Measurements from ENCODE around the gene RASGEF1B. TPM values are rescaled to one million over a fixed set of nuclear protein-coding genes. Genes with fewer than 3 reads are reported as not detected.
"Not testable (repeated sequence)": the region's sequence is repeated elsewhere in the genome, so short reads cannot be mapped to it uniquely, and the experiment has no call there.

RASGEF1B gene
- polyA plus RNA-seq, 6 donors from 2014 or later = 43.9 to 75.9 (median 50.0) TPM

DNA sequence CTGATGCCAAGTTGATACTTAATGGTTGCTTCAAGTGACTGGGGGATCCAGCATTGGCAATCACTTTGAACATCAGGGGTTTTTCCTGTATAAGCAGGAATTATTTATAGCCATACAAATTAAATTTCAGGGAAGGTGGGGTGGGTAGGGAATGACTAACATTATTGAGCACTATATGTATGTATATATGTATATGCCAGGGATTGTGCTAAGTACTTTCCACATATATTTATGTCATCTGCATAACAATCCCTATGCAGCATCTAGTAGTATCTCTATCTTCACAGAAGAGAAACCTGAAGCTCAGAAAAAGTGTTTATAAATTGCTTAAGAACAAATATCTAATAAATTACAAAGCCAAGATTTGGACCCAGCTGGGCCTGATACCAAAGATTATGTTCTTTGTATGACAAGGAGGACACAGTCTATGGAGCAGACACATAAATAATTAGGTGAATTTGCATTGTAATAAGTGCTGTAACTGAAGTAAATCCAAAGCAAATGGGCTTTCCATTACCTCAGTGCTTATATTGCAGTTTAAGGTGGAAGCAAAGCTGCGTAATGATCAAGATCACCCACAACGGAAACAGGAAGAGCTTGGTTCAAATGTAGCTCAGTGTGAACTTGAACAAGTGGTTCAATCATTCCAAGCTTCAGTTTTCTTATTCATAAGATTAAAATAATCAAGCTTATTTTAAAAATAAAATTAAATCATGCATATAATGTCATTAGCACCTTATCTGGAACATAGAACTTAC lies 18.9 kb upstream of the RASGEF1B start:
- peak in 1 of 2 donors; percentile 6 for ATAC-seq (ENCODE audit: low read depth in 2 of 2)
- H3K9me3 Mint-ChIP-seq = peaks cover 3 to 8% (median 4%) of the 10 kb centered on the region in 7 donors
- peaks cover 0 to 8% of the 10 kb centered on the region in 2 donors for H3K36me3 Mint-ChIP-seq
- no peak for DNase-seq
- H3K4me1 Mint-ChIP-seq = peaks cover 39 to 51% (median 41%) of the 10 kb centered on the region in 3 donors
- no peaks in the 10 kb centered on the region for H3K27me3 Mint-ChIP-seq
- peak overlapping the region; percentile 51 to 99 (median 84) for H3K27ac Mint-ChIP-seq
- H3K4me3 Mint-ChIP-seq = peak overlapping the region in 4 of 8 donors; percentile 58 to 68 (median 60)

DNA sequence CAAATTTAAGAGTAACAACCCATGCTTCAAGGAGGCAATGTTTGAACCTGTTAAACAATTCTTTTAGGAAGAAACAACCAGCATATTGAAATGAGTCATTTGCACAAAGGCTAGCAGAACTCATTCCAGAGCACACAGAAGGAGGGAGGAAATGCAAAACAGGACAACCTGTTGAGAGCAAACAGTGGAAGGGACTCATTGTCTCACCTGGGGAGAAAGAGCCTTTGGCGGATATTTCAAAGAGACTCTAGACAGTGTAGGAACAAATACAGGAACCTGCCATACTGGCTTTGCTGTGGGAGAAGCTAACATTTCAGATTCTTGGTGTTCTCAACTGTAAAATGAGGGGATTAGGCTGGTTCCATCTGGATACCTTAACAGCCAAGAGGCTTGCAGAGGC lies 14.8 kb upstream of the RASGEF1B start:
- Mint-ChIP-seq H3K9me3 (peaks cover 0 to 3% (median 0%) of the 10 kb centered on the region in 7 donors), H3K4me3 (no peak overlapping the region), H3K4me1 (peaks cover 15 to 26% (median 17%) of the 10 kb centered on the region in 3 donors), H3K36me3 (peaks cover 0 to under 1% of the 10 kb centered on the region in 2 donors), H3K27ac (peak overlapping the region in 2 of 6 donors; percentile 34 to 81), H3K27me3 (no peaks in the 10 kb centered on the region)
- DNase-seq (no peak), ATAC-seq (ENCODE audit: low read depth in 2 of 2) (no peak)

DNA sequence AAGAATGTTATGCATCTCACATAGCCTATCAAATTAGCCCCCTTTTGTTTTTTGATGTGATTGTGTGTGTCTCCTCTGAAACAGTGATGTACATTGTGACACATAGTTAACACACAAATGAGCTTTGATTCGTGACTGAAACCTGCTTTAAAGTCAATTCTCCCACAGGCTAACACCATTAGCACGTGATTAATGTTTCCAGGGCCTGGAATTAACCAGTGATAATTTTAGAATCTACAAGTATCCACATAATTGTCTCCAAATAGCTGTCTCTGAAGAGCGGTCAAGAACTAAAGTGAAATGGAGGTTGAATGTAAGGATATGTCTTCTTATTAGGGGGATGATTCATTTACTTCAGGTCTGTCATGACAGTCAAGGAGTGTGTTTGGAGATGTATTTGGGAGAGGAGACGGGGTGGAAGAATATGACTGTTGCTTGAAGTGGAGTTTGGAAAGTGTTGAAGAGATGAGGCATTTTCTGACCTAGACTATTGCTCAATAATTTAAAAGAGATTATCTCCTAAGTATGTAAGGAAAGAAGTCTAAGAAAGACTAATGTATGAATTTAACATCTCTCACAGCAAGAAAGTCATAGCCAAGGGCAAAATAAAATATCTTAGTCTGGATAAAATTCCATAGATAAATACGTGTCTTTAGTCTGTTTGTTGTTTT lies 13.7 kb upstream of the RASGEF1B start:
- Mint-ChIP-seq H3K4me3 (no peak overlapping the region), H3K27ac (no peak overlapping the region), H3K36me3 (no peaks in the 10 kb centered on the region), H3K27me3 (no peaks in the 10 kb centered on the region), H3K9me3 (peaks cover 0 to 2% (median 0%) of the 10 kb centered on the region in 7 donors), H3K4me1 (peaks cover 11 to 22% (median 17%) of the 10 kb centered on the region in 3 donors)
- DNase-seq (no peak), ATAC-seq (ENCODE audit: low read depth in 2 of 2) (no peak)

DNA sequence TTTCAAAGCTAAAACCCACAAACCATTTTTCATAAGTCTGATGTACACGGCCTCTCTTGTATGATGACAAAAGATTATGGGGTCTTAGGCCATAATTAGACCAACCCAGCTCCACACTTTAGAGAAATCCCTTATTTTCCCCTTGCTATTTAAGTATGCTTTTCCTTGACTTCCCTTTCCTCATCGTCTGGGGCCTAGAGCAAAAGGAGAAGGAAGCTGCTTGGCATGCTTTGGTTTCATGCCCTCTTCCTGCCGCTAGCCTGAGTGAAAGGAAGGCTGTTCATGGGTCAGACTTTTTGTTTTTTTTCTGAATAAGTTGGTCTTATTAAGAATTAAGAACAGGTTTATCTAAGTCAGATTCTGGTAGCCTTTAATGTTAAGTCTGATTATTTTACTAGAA lies 10.6 kb upstream of the RASGEF1B start:
- ATAC-seq (ENCODE audit: low read depth in 2 of 2) (peak; percentile 30 to 49), DNase-seq (no peak)
- no peaks in the 10 kb centered on the region for H3K27me3 Mint-ChIP-seq
- no peaks in the 10 kb centered on the region for H3K9me3 Mint-ChIP-seq
- H3K36me3 Mint-ChIP-seq = no peaks in the 10 kb centered on the region
- H3K4me3 Mint-ChIP-seq = no peak overlapping the region
- H3K4me1 Mint-ChIP-seq = peaks cover 7 to 13% (median 8%) of the 10 kb centered on the region in 3 donors
- H3K27ac Mint-ChIP-seq = peak overlapping the region in 4 of 6 donors; percentile 16 to 39 (median 36)

DNA sequence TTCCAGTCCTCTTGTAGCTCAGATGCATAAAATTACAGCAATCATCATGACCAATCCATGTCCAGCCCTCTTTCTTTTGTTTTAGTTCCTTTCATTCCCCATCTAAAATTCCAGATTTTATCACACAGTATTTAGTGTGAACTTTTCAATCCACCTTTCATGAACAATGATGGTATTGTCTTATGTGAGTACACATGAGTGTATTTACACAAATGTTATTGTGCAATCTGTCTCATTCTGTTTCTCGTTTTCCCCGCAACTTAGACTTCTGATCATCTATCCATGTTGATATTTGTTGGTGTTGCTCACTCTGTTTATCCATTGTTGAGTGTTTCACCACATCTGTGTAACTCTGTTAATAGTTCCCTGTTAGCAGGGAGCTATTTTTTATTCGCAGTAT lies 9.4 kb upstream of the RASGEF1B start:
- no peaks in the 10 kb centered on the region for H3K27me3 Mint-ChIP-seq

DNA sequence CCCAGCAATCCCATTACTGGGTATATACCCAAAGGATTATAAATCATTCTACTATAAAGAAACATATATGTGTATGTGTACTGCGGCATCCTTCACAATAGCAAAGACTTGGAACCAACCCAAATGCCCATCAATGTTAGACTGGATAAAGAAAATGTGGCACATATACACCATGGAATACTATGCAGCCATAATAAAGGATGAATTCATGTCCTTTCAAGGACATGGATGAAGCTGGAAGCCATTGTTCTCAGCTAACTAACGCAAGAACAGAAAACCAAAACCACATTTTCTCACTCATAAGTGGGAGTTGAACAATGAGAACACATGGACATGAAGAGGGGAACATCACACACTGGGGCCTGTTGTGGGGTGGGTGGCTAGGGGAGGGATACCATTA lies 7.9 kb upstream of the RASGEF1B start:
- not testable (repeated sequence) for H3K4me3 Mint-ChIP-seq

More for the DNA sequence above, 9.4 kb upstream of the RASGEF1B start:
- peaks cover 7 to 13% (median 8%) of the 10 kb centered on the region in 3 donors for H3K4me1 Mint-ChIP-seq
- ATAC-seq (ENCODE audit: low read depth in 2 of 2) (no peak), DNase-seq (no peak)
- no peaks in the 10 kb centered on the region for H3K36me3 Mint-ChIP-seq
- H3K9me3 Mint-ChIP-seq = no peaks in the 10 kb centered on the region
- H3K27ac Mint-ChIP-seq = peak overlapping the region in 1 of 6 donors; percentile 4
- no peak overlapping the region for H3K4me3 Mint-ChIP-seq

DNA sequence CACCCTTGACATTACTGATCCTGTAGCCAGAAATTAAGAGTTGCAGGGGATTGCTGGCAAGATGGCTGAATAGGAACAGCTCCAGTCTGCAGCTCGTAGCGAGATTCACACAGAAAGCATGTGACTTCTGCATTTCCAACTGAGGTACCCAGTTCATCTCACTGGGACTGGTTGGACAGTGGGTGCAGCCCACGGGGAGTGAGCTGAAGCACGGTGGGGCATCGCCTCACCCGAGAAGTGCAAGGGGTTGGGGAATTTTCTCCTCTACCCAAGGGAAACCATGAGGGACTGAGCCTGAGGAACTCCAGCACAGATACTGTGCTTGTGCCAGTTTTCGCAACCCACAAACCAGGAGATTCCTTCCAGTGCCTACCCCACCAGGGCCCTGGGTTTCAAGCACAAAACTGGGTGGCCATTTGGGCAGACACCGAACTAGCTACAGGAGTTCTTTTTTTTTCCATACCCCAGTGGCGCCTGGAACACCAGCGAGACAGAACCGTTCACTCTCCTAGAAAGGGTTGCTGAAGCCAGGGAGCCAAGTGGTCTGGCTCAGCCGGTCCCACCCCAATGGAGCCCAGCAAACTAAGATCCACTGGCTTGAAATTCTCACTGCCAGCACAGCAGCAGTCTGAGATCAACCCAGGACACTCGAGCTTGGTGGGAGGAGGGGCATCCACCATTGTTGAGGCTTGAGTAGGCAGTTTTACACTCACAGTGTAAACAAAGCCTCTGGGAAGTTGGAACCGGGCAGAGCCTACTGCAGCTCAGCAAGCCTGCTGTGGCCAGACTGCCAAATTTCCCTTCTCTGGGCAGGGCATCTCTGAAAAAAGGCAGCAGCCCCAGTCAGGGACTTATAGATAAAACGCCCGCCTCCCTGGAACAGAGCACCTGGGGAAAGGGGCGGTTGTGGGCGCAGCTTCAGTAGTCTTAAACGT lies 1.9 kb upstream of the RASGEF1B start:
- H3K27ac Mint-ChIP-seq = peak overlapping the region; percentile 85 to 99 (median 98)
- H3K36me3 Mint-ChIP-seq; DNase-seq; H3K27me3 Mint-ChIP-seq; H3K9me3 Mint-ChIP-seq; ATAC-seq (ENCODE audit: low read depth in 2 of 2): not testable (repeated sequence)
- peaks cover 38 to 47% (median 40%) of the 10 kb centered on the region in 3 donors for H3K4me1 Mint-ChIP-seq
- peak overlapping the region in 7 of 8 donors; percentile 90 to 99 (median 96) for H3K4me3 Mint-ChIP-seq

More for the DNA sequence above, 7.9 kb upstream of the RASGEF1B start:
- peaks cover 10 to 20% (median 13%) of the 10 kb centered on the region in 3 donors for H3K4me1 Mint-ChIP-seq
- H3K36me3 Mint-ChIP-seq; DNase-seq; ATAC-seq (ENCODE audit: low read depth in 2 of 2); H3K9me3 Mint-ChIP-seq; H3K27ac Mint-ChIP-seq; H3K27me3 Mint-ChIP-seq: not testable (repeated sequence)

DNA sequence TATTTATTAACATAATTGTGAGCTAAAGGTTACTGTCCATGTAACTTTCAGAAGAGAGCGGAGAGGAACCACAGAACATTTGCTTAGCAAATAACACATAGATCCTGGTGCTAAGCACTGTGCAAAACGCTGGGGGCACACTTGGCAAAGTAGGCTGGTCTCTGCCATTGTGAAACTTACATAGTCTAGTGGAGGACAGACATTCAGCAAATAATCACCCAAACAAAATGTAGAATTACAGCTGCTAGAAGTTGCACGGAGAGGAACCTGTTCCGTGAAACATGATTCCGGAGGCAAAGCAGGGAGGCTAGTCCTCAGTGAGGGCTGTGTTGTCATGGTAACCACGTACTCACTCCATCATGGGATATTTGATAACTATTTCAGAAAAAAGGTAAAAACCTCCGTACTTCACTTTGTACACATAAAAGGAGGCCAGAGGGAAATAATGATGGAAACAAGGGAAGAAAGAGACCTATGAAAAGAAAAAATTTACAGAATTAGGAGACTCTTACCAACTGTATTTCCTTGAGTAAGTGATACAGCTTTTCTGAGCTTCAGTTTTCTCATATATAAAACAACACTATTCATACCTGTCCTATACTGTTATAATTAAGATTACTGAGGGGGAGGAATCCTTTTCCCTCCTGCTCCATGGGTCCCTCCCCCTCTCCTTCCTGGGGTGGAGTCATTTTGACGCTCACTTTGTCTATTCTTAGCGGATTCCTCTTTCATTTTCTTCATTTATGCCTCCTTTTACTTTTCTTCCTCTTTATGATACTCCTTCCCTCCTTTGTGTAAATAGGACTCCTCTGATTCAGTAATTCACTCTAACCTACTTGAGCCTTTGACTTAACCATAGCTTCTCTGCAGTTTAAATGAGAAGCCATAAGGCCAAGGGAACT lies 825 bp upstream of the RASGEF1B start:
- no peaks in the 10 kb centered on the region for H3K27me3 Mint-ChIP-seq
- DNase-seq = no peak
- H3K9me3 Mint-ChIP-seq = peaks cover 0 to 4% (median 0%) of the 10 kb centered on the region in 7 donors
- ATAC-seq (ENCODE audit: low read depth in 2 of 2) = peak in 1 of 2 donors; percentile 49
- H3K4me1 Mint-ChIP-seq = peaks cover 41 to 52% (median 43%) of the 10 kb centered on the region in 3 donors
- H3K27ac Mint-ChIP-seq = peak overlapping the region; percentile 85 to 99 (median 98)
- H3K4me3 Mint-ChIP-seq = peak overlapping the region; percentile 90 to 99 (median 96)
- peaks cover 0 to 8% of the 10 kb centered on the region in 2 donors for H3K36me3 Mint-ChIP-seq

DNA sequence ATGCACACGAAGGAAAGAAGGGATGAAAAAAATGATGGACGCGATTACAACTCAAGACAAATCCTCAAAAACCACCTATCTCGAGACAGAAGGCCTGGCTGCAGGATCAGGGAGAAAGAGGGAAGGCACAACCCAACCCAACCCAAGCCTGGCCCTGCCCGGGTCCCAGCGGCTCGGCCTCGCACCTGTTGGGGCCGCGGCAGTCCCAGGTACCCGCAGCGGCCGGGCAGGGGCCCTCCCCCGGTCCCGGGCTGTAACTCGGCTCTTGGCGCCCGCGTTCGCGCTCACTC lies 464 bp downstream of the RASGEF1B start:
- Mint-ChIP-seq H3K27ac (peak overlapping the region; percentile 95 to 99 (median 98)), H3K36me3 (peaks cover 0 to 8% of the 10 kb centered on the region in 2 donors), H3K27me3 (no peaks in the 10 kb centered on the region), H3K4me1 (peaks cover 49 to 64% (median 54%) of the 10 kb centered on the region in 3 donors), H3K4me3 (peak overlapping the region; percentile 90 to 99 (median 96)), H3K9me3 (peaks cover 0 to 4% (median 0%) of the 10 kb centered on the region in 7 donors)
- DNase-seq (no peak), ATAC-seq (ENCODE audit: low read depth in 2 of 2) (peak; percentile 4 to 5)

DNA sequence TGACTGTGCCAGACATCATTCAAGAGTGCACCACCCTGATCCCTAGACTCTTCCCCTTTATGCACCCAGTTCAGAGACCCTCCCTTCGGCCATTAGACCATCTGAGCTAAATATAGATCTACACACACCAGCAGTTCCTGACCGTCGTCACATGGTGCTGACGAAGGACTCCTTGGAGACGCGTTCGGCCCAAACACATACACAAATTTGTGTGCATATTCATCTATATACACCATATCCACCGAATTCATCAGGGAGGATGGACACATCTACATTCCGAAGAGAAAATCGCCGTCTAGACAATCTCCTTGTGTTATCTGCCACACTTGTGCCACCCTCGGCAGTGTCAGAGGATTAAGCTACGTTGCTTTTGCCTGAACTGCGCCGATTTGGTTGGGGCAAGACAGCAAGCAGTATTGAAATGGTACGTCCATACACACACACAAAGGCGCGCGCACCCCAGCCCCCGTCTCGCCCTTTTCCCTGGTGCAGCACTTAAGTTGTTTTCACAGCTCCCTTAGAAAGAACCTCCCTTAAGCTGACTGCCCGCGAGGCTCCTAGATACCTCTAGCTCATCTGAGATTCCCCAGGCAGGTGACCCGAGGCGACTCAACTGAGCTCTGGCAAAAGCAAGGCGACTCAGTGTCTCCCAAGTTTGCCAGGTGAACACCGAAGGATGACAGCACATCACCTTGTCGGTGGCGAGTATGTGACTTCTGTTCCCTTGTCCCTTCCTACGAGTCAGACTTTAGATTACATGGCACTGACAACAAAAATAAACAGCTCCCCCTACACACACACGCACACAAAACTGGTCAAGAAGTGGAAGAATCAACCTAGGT lies 1.0 kb downstream of the RASGEF1B start:
- peak overlapping the region; percentile 95 to 99 (median 98) for H3K27ac Mint-ChIP-seq
- peak overlapping the region; percentile 90 to 99 (median 96) for H3K4me3 Mint-ChIP-seq
- H3K36me3 Mint-ChIP-seq = peaks cover 0 to 8% of the 10 kb centered on the region in 2 donors
- peaks cover 0 to 4% (median 0%) of the 10 kb centered on the region in 7 donors for H3K9me3 Mint-ChIP-seq
- H3K27me3 Mint-ChIP-seq = no peaks in the 10 kb centered on the region
- peaks cover 52 to 68% (median 59%) of the 10 kb centered on the region in 3 donors for H3K4me1 Mint-ChIP-seq
- peak; percentile 74 for DNase-seq
- ATAC-seq (ENCODE audit: low read depth in 2 of 2) = peak; percentile 18 to 20

DNA sequence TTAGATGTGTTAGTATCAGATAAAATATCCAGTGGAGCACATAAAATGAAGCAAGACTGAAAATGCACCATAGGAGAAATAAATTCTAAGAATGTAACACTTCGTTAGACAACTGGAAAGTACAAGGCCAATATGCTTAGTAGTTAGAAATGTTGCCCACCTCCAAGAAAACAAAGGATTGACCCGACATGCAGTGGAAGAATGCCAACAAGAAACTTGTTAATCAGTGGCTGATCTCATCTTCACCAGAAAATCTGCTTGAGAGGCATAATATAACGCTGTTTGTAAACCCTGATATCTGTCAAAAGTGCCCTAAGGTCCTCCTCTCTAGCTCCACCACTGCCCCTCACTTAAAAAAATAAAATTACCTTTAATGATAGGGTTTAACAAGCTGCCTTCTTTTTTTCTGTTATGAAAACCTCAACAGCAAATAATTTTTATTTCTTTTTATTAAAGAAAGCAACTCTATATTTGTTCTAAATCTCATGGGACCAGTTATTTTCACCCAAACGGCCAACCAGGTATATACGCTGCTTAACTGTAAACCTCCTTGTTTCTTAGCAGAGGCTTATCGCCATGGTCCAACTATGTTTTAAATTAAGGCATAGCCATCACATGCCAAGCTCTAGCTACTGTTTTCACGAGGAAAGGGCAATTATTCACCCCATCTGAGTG lies 1.8 kb downstream of the RASGEF1B start:
- ATAC-seq (ENCODE audit: low read depth in 2 of 2) (no peak), DNase-seq (no peak)
- Mint-ChIP-seq H3K4me3 (peak overlapping the region; percentile 90 to 99 (median 96)), H3K9me3 (peaks cover 0 to 4% (median 0%) of the 10 kb centered on the region in 7 donors), H3K4me1 (peaks cover 53 to 73% (median 64%) of the 10 kb centered on the region in 3 donors), H3K27ac (peak overlapping the region; percentile 95 to 99 (median 98)), H3K36me3 (peaks cover 0 to 8% of the 10 kb centered on the region in 2 donors), H3K27me3 (no peaks in the 10 kb centered on the region)
